GM12892 (cell line): ENCODE results near the gene ANTXR1.

Experiments used
- POLR2A ChIP-seq: IDR thresholded peaks from 2 replicates; pipeline ENCODE4 v1.6.1; 2011; ENCODE audit warnings: low read depth, low read length, control low read depth
- POLR2AphosphoS5 ChIP-seq: IDR thresholded peaks from 2 replicates; pipeline ENCODE4 v1.6.1; 2011; ENCODE audit warnings: low read depth, low read length, control low read depth
- TAF1 ChIP-seq: IDR thresholded peaks from 2 replicates; pipeline ENCODE4 v1.6.1; 2011; ENCODE audit warnings: low read depth, mild to moderate bottlenecking, control low read depth, low read length, borderline replicate concordance

DNA sequence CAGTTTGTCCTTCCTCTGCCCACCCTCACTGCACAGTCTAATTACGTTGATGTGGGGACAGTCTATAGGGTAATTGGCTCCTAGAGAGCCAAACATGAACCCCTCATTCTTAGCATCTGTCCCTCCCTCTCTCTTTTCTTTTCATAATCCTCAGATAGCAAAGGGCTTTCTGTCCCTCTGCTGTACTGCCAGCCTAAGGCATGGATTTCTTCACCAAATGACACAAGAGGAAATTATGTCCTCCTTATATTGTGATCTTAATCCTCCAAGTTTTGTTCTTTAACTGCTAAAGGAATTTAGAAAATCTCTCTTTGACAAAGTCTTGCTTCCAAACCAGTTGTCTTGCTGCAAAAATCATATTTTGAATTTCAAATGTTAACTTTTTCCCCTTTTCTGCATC is 18.5 kb downstream of the ANTXR1 start:
- no peak for TF ChIP-seq TAF1
- TF ChIP-seq POLR2AphosphoS5, result no peak
- no peak for TF ChIP-seq POLR2A
